NCI-H446 (cell line): ENCODE data around the gene GAS7.

Experiments
- DNase-seq, 2 experiments: peaks; one replicate each; lab custom pipeline; 2025; lab: John Stamatoyannopoulos, UW

Gene GAS7

DNA sequence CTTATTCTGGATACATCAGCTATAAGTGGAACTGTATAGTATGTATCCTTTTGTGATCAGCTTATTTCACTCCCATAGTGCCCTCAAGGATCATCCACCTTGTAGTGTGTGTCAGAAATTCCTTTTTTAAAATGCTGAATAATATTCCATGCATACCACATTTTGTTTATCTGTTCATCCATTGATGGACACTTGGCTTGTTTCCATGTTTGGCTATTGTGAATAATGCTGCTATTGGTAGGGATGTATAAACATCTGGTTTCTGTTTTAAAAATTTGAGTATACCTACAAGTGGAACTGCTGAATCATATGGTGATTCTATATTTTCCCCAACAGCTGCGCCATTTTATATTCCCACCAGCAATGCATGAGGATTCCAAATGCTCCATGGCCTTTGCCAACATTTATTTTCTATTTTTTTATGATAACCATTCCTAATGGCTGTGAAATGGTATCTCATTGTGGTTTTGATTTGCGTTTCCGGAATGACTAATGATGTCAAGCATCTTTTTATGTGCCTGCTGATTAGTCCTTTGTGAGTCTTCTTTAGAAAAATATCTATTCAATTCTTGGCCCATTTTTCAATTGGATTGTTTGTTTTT, 304.9 kb downstream of the GAS7 start:
- DNase-seq, result no peak

DNA sequence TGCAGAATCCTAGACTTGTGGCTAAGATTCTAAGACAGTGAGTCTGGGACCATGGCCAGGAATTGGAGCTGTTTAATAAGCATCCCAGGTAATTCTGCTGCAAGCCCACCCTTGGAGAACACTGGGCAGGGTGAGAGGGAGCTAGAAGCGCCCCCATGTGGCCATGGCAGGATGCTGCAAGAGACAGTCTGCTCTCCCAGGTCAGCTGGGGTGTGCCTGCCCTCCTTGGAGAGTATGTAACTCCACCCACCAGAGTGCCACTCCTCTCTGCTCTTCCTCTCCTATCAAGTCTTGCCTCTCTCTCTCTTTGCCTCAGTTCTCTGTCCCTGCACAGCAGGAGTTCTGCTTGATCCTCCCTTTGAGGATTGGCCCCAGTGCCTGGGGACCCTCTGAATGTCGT, 308.3 kb downstream of the GAS7 start:
- no peak for DNase-seq

DNA sequence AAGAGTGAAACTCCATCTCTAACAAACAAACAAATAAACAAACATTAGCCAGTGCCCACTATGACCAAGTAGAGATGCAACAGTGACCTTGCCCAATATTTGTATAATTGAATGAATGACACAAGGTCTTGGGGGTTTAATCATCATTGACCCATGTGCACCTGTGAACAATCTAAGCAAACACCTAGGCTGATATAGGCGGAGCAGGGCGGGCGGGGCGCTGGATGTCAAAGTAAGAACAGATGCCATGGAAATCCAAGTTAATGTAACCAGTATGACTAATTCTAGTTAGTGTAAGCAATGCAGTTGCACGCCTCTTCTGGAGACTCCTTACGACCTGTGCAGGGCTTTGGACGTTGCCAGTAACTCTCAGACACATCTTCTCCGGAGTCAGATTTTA, 310.9 kb downstream of the GAS7 start:
- no peak for DNase-seq

DNA sequence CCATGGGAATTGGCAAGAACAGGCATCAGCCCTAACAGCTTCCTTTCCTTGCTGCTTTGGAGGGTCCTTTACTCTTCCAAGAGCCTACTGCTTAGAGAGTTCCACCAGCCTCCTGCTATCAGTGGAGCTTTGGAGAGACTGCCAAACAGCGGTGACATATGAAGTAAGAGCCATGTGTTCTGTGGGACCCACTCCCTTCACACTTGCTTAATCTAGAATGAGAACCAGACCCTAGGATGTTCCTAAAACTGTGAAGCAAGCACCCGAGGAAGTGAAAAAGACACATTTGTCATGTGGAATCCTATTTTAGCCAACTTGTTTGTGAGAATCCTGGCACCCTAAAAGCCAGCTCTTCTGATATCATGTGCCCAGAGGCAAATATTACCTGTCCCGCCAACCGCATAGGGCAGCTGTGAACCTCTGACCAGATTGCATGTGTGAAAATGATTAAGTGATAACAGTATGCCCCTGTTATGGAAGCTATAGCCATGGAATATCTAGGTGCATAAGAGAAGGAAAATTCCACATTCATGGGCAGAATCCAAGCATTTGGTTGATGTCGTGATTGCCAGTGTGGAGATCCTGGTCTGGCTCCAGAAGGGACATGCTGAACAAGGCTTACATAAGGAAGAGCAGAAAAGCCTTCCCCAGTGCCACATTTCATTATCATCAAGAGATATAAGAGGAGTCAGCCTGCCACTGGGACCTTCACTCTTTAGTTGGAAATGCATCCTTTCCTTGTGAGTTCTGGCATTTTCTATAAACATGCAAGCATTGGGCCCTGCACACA, 312.1 kb downstream of the GAS7 start:
- DNase-seq, result no peak

DNA sequence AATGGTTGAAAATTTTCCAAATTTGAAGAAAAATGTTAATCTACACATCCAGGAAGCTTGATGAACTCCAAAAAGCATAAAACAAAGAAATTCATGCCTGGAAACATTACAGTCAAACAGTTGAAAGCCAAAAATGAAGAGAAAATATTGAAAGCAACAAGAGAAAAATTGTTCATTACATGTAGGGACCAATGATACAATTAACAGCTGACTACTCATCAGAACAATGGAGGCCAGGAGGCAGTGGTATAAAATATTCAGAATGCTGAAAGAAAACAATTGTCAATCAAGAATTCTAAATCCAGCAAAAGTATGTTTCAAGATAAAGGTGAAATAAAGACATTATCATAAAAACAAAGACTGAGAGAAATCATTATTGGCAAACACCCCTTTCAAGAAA, 315.0 kb downstream of the GAS7 start:
- no peak for DNase-seq

DNA sequence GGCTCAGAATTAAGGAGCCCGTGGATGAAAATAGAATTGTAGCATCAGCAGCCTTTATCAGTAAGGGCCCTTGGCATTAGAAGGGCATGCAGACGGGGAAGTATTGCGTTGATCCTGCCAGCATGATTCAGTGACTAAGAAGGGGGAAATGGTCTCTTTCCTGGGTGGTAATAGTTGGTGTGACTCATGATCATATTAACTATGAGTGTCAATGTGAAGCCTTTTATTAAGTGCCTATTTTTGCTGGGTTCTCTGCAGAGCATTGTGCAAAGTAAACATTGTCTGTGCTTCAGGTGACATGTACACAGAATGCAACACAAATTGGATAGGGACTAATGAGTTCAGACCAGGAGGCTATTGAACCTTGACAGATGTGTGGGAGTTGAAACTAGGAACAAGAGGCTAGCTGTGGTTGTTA, 317.8 kb downstream of the GAS7 start:
- DNase-seq, result no peak

DNA sequence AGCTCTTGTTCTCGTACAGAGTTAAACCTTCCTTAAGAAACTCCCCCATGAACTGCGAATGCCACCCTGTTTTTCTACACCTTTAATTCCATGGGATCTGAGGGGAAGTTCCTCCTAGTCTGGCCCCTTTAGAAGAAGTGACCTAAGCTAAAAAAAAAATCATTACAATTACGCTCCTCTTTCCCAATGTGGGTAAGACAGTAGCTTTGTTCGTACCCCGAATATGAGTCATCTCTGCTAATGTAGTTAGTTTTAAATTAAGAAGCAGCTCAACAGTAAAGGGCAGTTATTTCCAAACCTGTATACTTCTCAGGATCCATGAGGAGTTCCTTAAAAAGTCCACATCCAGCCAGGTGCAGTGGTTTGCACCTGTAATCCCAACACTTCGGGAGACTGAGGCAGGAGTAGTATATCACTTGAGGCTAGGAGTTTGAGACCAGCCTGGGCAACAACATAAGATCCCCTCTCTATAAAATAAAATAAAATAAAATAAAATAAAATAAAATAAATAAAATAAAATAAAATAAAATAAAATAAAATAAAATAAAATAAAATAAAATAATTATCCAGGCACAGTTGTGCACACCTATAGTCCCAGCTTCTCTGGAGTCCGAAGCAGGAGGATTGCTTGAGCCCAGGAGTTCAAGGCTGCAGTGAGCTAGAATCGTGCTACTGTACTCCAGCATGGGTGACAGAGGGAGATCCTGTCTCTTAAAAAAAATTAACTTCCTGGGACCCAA, 319.4 kb downstream of the GAS7 start:
- no peak for DNase-seq

DNA sequence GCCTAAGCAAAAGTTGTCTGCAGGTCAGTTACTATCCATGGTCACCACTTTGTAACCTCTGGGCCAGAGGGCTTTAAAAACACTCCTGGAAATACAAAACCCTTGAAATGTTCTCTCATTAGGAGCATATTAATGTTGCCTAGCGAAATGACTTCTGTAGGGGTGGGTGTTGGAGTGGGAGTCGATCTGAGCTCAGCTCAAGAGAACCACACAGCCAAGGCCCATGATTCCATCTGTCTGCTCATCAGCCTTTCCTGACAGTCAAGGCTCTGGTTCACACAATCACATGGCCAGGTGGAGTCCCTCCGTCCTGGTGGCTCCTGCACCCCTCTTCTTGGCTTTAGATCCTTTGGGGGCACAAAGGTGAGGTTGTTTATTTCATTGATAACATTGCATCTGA, 320.1 kb downstream of the GAS7 start:
- no peak for DNase-seq

DNA sequence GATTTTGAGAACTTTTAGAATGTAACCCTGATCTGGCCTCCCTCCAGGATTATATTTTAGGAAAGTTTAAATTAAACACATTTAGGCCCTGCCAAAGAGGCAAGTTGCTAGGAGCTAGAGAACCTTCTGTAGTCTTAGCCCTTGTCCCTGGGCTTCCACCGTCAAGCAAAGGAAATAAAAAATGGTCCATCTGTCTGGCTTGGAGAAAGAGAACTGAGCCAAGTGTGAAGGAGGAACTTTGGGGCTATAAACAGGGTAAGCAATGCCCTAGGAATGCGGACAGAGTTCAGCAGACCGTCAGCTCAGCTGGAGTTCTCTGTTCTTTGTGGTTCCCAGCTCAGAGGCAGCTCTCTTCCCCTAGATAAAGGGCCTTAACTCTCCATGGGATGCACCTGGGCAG, 323.0 kb downstream of the GAS7 start:
- no peak for DNase-seq

DNA sequence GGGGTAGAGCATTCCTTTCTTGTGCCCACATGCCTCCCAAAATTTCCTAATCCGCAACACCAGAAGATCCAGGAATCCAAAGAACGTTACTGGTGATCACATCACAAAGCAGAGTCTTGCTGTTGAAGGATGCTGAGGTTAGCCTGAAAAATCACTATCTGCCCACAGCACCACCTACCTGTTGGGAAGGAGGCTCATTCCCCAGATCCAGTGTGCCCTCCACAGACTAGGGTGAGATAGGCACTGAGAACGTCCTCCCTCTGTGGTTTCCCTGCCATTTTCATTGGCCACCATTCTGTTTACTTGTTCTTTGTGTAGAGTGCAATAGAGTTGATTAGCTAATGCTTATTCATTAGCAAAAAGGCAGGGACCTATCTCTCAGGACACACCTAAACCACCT, 323.7 kb downstream of the GAS7 start:
- DNase-seq, result no peak

DNA sequence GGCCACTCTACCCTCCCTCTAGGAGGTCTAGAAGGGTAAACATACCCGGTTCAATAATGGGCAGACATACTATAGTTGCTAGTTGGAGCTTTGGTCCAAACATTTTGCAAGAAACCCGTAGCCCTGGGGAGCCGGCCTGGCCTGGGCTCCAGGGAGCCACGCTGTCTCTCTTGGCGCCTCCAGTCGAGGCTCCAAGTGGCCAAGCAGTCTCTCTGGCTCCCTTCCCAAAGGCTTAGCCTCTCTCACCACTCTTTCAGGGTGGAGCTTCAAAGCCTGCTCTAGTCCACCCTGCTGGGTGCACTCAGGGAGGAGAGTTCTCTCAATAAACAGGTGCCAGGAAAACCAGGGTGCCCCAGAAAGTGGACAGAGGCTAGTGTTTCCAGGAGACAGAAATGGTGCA, 325.6 kb downstream of the GAS7 start:
- no peak for DNase-seq

DNA sequence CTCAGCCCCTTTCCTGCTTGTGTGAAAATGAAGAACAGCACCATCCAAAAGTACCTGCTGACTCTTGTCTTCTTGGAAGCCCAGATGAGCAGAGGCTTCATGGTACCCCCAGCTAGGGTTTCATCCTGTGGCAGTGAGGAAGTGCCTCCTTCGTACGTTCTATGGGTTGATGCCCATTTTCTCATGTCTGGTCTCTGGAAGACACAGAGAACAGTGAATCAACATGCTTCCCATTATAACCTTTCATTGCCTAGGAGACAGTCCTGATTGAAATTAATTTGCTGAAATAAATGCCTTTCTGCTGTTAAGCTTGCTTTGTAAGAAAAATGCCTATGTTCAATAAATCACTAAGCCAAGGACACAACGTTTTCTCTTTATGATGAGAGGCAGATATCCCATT, 329.9 kb downstream of the GAS7 start:
- no peak for DNase-seq

DNA sequence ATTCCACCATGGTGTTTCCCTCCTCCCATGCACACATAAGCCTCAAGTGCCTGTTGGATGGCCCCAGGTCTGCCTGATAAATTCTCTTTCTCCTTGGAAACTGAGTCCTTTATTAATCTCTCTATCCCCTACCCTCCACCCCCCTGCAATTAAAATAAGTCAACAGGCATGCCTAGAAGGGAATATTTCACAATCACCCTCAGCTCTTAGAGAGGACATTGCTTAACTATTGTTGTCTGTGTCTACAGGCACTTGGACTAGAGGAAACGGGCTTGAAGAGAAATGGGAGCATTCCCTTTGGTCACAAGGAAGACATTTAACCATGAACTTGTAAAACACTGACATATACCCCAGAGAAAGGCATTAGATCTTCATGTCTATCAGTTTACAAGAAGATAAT, 332.8 kb downstream of the GAS7 start:
- no peak for DNase-seq

DNA sequence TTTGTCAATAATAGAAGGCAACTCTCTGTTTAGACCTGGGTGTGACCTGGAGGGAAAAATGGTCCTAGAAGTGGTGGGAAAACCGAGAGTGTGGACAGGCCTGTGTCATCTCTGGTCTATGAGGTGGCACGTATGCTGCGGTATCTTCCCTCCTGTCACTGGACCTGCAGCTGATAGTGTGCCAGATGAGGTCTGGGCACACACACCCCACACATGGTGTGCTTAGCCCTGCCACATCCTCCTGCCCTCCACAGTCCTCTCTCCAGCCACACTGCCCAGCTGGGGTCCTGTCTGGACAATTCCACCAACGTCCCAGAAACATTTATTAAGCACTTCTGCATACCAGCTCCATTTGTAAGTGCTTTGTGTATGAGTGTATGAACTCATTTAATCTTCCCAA, 335.5 kb downstream of the GAS7 start:
- DNase-seq, result no peak

DNA sequence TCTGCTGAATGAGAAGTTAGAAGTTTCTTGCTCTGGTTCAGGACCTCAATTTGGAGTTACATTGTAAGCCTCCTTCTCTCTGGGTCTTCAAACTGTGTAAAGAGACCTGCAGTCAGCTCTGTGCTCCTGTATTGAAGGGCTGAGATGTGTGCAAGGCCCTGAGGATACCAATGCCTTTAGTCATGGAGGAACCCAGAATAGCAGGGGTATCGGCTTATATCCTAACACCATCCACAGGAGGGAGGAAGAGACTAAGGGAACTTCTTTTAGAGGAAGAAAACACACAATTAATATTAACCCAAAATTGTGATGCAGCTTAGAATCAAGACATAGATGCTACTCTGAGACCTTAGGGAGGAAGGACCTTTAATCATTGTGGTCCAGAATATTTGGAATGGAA, 336.2 kb downstream of the GAS7 start:
- no peak for DNase-seq

DNA sequence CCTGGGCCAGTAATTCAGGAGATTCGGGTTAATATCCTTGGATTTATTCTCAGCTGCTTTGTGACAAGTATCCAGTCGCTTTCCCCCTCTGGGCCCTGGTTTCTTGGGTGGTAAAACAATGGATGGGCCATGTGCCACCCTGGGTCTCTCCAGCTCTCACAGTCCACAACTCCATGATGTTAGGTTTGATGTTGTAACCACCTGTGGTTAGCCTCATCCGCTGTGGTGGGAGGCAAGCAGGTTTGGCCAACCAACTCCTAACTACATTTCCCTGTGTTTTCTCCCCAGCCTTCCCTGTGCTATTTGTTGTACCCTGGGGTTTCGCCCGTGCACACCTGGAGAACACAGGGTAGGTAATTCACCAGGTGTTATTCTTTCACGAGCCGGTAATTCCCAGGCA, 337.6 kb downstream of the GAS7 start:
- DNase-seq, result no peak
